ENCODE measurements around the gene RALGDS.
"Not testable (repeated sequence)": the region's sequence is repeated elsewhere in the genome, so short reads cannot be mapped to it uniquely, and the experiment has no call there.

GRCh38 chr9:133094351-133094750 is 26.7 kb downstream of the RALGDS start:
- not testable (repeated sequence) for TF ChIP-seq POLR2A (IDR thresholded peaks at IDR 0.05; ENCODE audit: low read depth, low read length); CTCF (conservative IDR thresholded peaks at IDR 0.05; ENCODE audit: low read depth, low read length)

Measured in IMR-90 (cell line).